ENCODE results near the gene RBM19.

The RBM19 gene

DNA sequence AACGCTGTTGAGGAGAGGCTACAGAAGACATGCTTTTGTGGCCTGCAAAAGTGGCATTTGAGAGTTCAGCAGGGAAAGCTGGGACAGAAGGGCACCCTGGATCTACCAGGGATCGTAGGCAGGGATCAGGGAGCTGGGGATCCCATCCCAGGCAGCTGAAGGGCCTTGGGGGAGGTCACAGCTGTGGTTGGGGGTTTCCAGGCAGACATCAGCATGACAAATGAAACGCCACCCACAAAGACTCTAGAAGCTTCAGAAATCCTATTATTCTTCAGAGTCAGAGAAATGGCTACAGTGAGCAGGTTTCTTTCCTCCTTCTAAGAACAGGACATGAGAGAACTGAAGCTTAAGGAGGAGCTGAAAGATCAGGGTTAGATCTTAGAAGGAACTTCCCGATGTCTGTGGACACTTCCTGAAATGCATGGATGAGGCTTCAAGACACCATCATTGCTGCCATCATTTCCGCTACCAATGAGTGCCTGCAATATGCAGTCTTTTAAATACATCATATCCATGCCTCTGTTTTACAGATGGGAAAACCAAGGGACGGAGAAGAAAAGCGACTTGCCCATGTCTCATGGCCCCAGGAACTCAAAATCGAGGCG, 104.3 kb downstream of the RBM19 start:
- Histone ChIP-seq H3K4me1 (ENCODE audit: control insufficient read depth, insufficient read depth, low read length) (peaks cover 43% of the 10 kb centered on the region), H3K27me3 (ENCODE audit: control insufficient read depth, insufficient read depth, low read length) (no peaks in the 10 kb centered on the region), H3K4me3 (ENCODE audit: low read depth, low read length) (no peak overlapping the region), H3K36me3 (ENCODE audit: control insufficient read depth, insufficient read depth, low read length) (peaks cover 7% of the 10 kb centered on the region), H3K9ac (ENCODE audit: low read length) (peak overlapping the region; percentile 14), H3K27ac (ENCODE audit: low read depth, low read length) (peak overlapping the region; percentile 14; the same call in 1 of the 2 replicates), H3K9me3 (ENCODE audit: control insufficient read depth, insufficient read depth, low read depth, low read length) (no peaks in the 10 kb centered on the region)

DNA sequence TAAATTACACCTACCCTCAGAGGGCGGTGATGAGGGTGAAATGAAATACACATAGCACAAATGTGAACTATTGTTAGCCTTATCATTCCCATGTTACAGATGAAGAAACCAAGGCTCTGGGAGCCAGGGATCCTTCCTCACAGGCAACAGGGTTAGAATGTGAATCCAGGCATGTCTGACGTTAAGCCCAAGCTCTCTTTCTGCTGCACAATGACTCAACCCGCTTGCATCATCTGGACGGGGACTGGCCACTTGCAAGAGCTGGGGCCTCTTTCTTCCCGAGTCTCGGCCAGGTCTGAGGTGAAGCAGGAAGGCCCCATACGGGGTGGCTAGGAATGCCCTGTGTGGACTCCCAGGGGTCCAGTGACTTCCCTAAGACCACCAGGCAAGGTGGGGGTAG, 105.2 kb downstream of the RBM19 start:
- H3K9ac ChIP-seq (ENCODE audit: low read length) = peak overlapping the region; percentile 14

DNA sequence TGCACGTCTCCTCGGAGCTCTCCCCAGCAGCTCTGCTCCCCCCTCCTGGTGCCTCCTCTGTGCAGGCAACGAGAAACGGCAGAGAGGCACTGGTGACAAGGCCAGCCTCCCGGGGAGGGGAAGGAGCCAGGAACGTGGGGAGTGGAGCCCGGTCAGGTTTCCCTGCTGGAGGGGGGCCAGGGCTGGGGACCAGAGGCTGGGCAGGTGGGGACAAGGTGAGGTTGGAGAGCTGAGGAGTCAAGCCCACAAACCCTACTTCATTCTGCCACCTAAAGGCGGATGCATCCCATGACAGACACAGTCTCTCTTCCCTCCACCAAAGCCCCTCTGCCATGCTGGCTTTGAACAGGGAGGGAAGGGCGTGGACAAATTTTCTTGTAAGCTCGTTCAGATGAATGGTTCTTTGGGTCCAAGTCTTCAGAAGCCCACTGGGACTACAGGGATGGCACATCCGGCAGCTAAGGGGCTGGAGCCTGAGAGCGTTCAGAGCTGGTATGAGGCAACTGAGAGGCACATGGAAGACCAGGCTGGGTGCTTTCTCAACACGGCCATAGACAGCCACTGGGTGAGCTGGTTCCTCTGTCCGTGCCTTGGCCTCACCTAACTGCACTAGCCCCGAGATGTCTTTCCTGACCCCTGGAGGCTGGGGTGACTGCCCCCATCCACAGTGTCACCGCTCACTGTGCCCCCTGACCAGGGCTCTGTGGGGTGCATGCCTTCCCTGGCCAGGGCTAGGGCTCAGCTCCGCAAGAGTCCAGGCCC, 105.9 kb downstream of the RBM19 start:
- Histone ChIP-seq H3K4me1 (ENCODE audit: control insufficient read depth, insufficient read depth, low read length) (peaks cover 43% of the 10 kb centered on the region), H3K36me3 (ENCODE audit: control insufficient read depth, insufficient read depth, low read length) (peaks cover 7% of the 10 kb centered on the region), H3K27ac (ENCODE audit: low read depth, low read length) (0 out of 2 replicates have a peak overlapping the region, but pooled peaks have one; percentile 14), H3K27me3 (ENCODE audit: control insufficient read depth, insufficient read depth, low read length) (no peaks in the 10 kb centered on the region), H3K4me3 (ENCODE audit: low read depth, low read length) (no peak overlapping the region), H3K9ac (ENCODE audit: low read length) (no peak overlapping the region), H3K9me3 (ENCODE audit: control insufficient read depth, insufficient read depth, low read depth, low read length) (no peaks in the 10 kb centered on the region)

More for the DNA sequence above, 105.2 kb downstream of the RBM19 start:
- H3K9me3 ChIP-seq (ENCODE audit: control insufficient read depth, insufficient read depth, low read depth, low read length) = no peaks in the 10 kb centered on the region
- H3K4me1 ChIP-seq (ENCODE audit: control insufficient read depth, insufficient read depth, low read length) = peaks cover 43% of the 10 kb centered on the region
- H3K4me3 ChIP-seq (ENCODE audit: low read depth, low read length) = no peak overlapping the region
- peak overlapping the region; percentile 14; the same call in 1 of the 2 replicates for H3K27ac ChIP-seq (ENCODE audit: low read depth, low read length)
- no peaks in the 10 kb centered on the region for H3K27me3 ChIP-seq (ENCODE audit: control insufficient read depth, insufficient read depth, low read length)
- H3K36me3 ChIP-seq (ENCODE audit: control insufficient read depth, insufficient read depth, low read length) = peaks cover 7% of the 10 kb centered on the region

DNA sequence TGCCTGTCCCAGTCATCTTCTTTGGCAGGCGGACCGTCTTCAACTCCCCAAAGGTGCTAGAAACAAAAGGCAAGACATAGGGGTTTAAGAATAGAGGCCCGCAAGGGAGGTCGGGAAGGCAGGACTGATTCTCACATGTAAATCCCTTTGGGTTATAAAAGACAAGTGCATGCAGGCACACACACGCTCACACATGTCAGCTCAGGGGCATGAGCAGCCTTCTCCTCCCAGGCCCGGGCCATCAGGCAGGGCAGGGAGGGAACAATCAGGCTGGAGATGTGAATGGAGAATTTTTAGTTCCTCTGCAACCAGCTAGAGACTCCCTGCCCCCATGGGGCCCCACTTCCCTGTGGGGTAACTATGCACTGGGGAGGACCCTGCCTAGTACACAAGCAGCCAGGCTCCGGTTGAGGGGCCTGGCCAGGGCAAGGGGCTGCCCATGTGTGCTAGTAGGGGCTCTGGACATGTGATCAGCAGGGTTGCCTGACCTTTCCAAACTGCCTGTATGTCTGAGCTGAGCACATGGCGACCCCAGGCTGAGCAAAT, 107.2 kb downstream of the RBM19 start:
- H3K9me3 ChIP-seq (ENCODE audit: control insufficient read depth, insufficient read depth, low read depth, low read length) = no peaks in the 10 kb centered on the region
- H3K27ac ChIP-seq (ENCODE audit: low read depth, low read length) = no peak overlapping the region
- no peaks in the 10 kb centered on the region for H3K27me3 ChIP-seq (ENCODE audit: control insufficient read depth, insufficient read depth, low read length)
- no peak overlapping the region for H3K9ac ChIP-seq (ENCODE audit: low read length)
- no peak overlapping the region for H3K4me3 ChIP-seq (ENCODE audit: low read depth, low read length)
- peaks cover 41% of the 10 kb centered on the region for H3K4me1 ChIP-seq (ENCODE audit: control insufficient read depth, insufficient read depth, low read length)
- H3K36me3 ChIP-seq (ENCODE audit: control insufficient read depth, insufficient read depth, low read length) = peaks cover 7% of the 10 kb centered on the region

DNA sequence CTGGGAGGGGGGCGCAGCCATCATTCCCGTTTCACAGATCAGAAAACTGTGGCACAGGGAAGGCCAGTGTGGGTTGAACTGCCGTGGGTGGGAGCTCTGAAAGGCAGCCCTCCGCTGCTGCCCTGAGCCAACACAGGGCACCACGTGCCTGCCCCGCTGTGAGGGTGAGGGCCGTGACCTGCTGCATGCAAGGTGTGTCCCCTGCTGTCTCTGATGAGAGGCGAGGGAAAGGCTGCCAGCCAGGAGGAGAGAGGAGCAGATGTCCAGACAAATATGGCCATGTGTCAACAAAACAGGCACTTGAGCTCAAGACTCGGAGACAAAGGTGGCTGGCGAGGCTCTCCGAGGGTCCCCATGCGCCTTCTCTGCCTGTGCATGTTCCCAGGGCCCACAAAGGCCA, 108.8 kb downstream of the RBM19 start:
- no peak overlapping the region for H3K9ac ChIP-seq (ENCODE audit: low read length)
- no peaks in the 10 kb centered on the region for H3K27me3 ChIP-seq (ENCODE audit: control insufficient read depth, insufficient read depth, low read length)
- H3K27ac ChIP-seq (ENCODE audit: low read depth, low read length) = no peak overlapping the region
- peaks cover 27% of the 10 kb centered on the region for H3K4me1 ChIP-seq (ENCODE audit: control insufficient read depth, insufficient read depth, low read length)
- no peak overlapping the region for H3K4me3 ChIP-seq (ENCODE audit: low read depth, low read length)
- H3K36me3 ChIP-seq (ENCODE audit: control insufficient read depth, insufficient read depth, low read length) = peaks cover 7% of the 10 kb centered on the region
- H3K9me3 ChIP-seq (ENCODE audit: control insufficient read depth, insufficient read depth, low read depth, low read length) = no peaks in the 10 kb centered on the region

DNA sequence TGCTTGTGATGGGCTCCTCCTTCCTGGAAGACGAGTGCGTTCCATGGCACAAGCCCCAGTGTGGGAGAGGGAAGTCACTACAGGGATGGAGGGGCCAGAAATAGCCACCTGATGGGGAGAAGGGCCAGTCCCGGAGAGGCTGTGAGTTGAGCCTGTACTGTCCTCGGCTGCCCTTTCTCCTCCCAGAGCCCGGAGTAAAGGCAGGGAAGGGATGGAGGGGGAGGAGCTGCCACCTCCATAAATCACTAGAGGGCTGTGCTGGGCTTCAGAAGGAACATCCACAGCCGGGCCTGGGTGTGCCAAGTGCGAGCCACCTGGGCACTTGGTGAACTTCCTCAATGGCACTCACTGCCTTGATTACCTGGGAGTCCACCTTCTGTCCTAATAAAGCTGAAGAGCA, 110.1 kb downstream of the RBM19 start:
- H3K36me3 ChIP-seq (ENCODE audit: control insufficient read depth, insufficient read depth, low read length) = peaks cover 7% of the 10 kb centered on the region
- H3K4me1 ChIP-seq (ENCODE audit: control insufficient read depth, insufficient read depth, low read length) = peaks cover 13% of the 10 kb centered on the region
- H3K4me3 ChIP-seq (ENCODE audit: low read depth, low read length) = no peak overlapping the region

DNA sequence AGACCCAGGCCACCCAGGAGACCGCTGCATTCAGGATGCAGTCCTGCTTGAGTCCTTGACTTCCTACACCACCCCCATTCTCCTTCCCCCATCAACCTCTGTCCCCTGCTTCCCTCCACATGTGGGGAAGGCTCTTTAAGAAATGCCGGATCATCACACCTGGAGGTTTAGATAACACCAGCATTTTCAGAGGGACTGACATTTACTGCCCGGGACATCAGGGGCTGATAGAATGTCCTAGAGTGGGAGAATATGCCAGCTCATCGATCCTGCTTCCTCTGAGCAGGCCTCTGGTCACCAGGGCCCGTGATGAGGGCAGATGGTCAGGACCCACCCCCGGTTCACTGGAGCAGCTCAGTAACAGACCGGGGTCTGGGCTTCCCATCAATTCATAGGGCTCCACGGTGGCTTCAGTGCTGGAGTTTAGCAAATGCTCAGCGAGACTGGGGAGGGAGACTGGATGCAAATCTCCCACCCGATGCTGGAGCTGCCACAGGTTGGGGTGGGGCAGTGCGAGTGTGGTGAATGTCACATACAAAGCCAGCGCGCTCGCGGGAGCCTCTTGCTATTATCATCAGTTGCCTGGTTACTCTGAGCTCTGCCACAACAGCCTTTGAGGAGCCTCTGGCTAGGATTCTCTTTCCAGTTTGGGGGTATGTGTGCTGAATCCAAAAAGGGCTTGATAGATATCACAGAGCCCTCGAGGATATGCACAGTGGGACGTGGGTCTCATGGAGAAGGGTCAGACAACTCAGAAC, 111.6 kb downstream of the RBM19 start:
- no peak overlapping the region for H3K4me3 ChIP-seq (ENCODE audit: low read depth, low read length)
- H3K9ac ChIP-seq (ENCODE audit: low read length) = no peak overlapping the region
- no peaks in the 10 kb centered on the region for H3K4me1 ChIP-seq (ENCODE audit: control insufficient read depth, insufficient read depth, low read length)
- no peaks in the 10 kb centered on the region for H3K27me3 ChIP-seq (ENCODE audit: control insufficient read depth, insufficient read depth, low read length)
- H3K36me3 ChIP-seq (ENCODE audit: control insufficient read depth, insufficient read depth, low read length) = peaks cover 7% of the 10 kb centered on the region
- no peaks in the 10 kb centered on the region for H3K9me3 ChIP-seq (ENCODE audit: control insufficient read depth, insufficient read depth, low read depth, low read length)
- no peak overlapping the region for H3K27ac ChIP-seq (ENCODE audit: low read depth, low read length)

More for the DNA sequence above, 110.1 kb downstream of the RBM19 start:
- Histone ChIP-seq H3K9ac (ENCODE audit: low read length) (no peak overlapping the region), H3K27ac (ENCODE audit: low read depth, low read length) (no peak overlapping the region), H3K9me3 (ENCODE audit: control insufficient read depth, insufficient read depth, low read depth, low read length) (no peaks in the 10 kb centered on the region), H3K27me3 (ENCODE audit: control insufficient read depth, insufficient read depth, low read length) (no peaks in the 10 kb centered on the region)

DNA sequence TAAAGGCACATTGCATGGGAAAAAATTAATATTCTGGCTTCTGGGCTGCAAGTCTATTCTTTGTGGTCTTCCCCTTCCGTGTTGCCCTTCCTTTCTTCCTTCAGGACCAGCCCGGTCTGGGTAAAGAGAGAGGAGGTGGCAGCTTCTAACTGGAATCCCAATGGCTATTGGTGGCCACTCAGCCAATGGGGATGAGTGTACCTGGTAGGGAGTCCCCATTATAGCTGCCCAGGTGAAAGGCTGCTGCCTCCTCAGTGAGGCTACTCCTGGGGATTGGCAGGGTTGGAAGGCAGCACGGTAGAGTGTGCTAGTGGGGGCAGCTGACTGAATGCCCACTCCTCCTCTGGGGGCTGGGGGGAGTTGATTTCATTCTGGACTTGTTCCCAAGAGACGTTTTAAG, 112.6 kb downstream of the RBM19 start:
- H3K4me1 ChIP-seq (ENCODE audit: control insufficient read depth, insufficient read depth, low read length) = no peaks in the 10 kb centered on the region
- peaks cover 7% of the 10 kb centered on the region for H3K36me3 ChIP-seq (ENCODE audit: control insufficient read depth, insufficient read depth, low read length)
- H3K9ac ChIP-seq (ENCODE audit: low read length) = no peak overlapping the region
- no peak overlapping the region for H3K4me3 ChIP-seq (ENCODE audit: low read depth, low read length)
- H3K9me3 ChIP-seq (ENCODE audit: control insufficient read depth, insufficient read depth, low read depth, low read length) = no peaks in the 10 kb centered on the region
- H3K27me3 ChIP-seq (ENCODE audit: control insufficient read depth, insufficient read depth, low read length) = no peaks in the 10 kb centered on the region
- no peak overlapping the region for H3K27ac ChIP-seq (ENCODE audit: low read depth, low read length)

DNA sequence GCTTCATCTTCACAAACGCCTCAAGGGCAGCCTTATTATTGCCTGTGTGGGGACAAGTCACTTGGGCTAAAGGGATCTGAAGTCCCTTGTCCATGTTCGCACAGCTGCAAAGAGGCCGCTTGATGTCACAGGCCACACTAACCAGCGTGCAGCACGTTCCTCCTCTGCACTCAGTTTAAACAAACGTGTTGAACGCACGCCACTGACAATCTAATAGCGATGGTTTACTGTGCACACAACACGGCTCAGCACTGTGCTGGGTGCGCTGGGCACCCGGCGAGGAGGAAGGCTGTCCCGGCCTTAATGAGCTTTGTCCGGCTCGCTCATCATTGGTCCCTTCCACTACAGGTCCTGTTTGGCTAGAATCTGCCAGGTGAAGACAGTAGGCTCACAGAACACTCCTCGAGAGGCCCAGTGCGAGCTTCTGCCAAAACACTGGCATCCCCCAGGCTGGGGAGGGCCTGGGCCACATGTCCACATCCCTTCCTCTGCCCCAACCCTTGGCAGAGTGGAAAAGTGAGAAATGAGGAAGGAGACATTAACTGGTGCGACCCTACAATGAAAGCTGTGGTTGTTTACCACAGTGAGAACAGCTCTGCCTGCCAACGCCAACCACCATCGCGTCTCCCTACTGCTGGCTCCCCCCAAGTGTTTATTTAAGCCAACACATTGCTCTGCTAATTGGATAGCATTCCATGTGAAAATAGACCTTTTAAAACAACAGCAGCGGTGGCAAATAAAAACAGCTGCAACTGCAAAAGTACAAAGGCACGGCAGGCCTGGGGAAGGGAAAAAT, 113.2 kb downstream of the RBM19 start:
- H3K27me3 ChIP-seq (ENCODE audit: control insufficient read depth, insufficient read depth, low read length) = no peaks in the 10 kb centered on the region
- no peaks in the 10 kb centered on the region for H3K9me3 ChIP-seq (ENCODE audit: control insufficient read depth, insufficient read depth, low read depth, low read length)
- no peak overlapping the region for H3K4me3 ChIP-seq (ENCODE audit: low read depth, low read length)
- no peak overlapping the region for H3K27ac ChIP-seq (ENCODE audit: low read depth, low read length)
- peaks cover 7% of the 10 kb centered on the region for H3K36me3 ChIP-seq (ENCODE audit: control insufficient read depth, insufficient read depth, low read length)
- no peaks in the 10 kb centered on the region for H3K4me1 ChIP-seq (ENCODE audit: control insufficient read depth, insufficient read depth, low read length)
- no peak overlapping the region for H3K9ac ChIP-seq (ENCODE audit: low read length)

DNA sequence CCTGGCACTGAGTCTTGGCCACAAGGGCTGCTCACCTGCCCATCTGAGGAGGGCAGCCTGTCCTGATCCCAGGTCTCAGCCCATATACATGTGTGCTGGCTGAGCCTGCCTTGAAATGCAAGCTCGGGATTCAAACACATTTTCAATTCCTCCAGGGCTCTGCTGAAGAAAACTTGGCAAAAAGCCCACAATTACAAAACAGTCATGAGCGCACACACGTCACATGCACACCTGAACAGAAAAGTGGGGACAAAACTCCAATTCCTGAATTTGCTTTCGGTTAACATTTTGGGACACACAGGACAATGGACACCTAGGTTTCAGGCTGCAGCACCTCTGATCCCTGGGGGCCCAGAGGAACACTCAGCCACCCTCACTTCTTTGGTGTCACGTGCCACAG, 113.9 kb downstream of the RBM19 start:
- peaks cover 3% of the 10 kb centered on the region for H3K36me3 ChIP-seq (ENCODE audit: control insufficient read depth, insufficient read depth, low read length)
- H3K4me3 ChIP-seq (ENCODE audit: low read depth, low read length) = no peak overlapping the region
- no peak overlapping the region for H3K9ac ChIP-seq (ENCODE audit: low read length)
- H3K27ac ChIP-seq (ENCODE audit: low read depth, low read length) = no peak overlapping the region
- H3K9me3 ChIP-seq (ENCODE audit: control insufficient read depth, insufficient read depth, low read depth, low read length) = no peaks in the 10 kb centered on the region
- no peaks in the 10 kb centered on the region for H3K27me3 ChIP-seq (ENCODE audit: control insufficient read depth, insufficient read depth, low read length)
- H3K4me1 ChIP-seq (ENCODE audit: control insufficient read depth, insufficient read depth, low read length) = no peaks in the 10 kb centered on the region
